ENCODE measurements around the gene GSC2.

GSC2 gene

GRCh38 chr22:19143967-19144400 lies 6.1 kb downstream of the GSC2 start:
- Histone ChIP-seq H3K9me3 (ENCODE audit: control insufficient read depth in 5 of 5, low read length in 5 of 5) (no peaks in the 10 kb centered on the region), H3K9ac (ENCODE audit: low read length in 5 of 5) (peak overlapping the region; percentile 73 to 95 (median 84))

GRCh38 chr22:19143212-19143611 lies 6.9 kb downstream of the GSC2 start:
- Histone ChIP-seq H3K4me3 (ENCODE audit: low read depth in 1 of 5, low read length in 5 of 5) (peak overlapping the region in 1 of 5 donors; percentile 83), H3K4me1 (ENCODE audit: control insufficient read depth in 5 of 5, insufficient read depth in 5 of 5, low read length in 5 of 5) (peaks cover 5 to 13% (median 12%) of the 10 kb centered on the region in 5 donors), H3K36me3 (ENCODE audit: control insufficient read depth in 5 of 5, insufficient read depth in 5 of 5, low read length in 5 of 5) (peaks cover 0 to 44% (median 43%) of the 10 kb centered on the region in 5 donors)

More at GRCh38 chr22:19143967-19144400, 6.1 kb downstream of the GSC2 start:
- Histone ChIP-seq H3K27me3 (ENCODE audit: control insufficient read depth in 5 of 5, insufficient read depth in 4 of 5, low read length in 5 of 5) (peaks cover 10 to 19% (median 18%) of the 10 kb centered on the region in 5 donors), H3K4me1 (ENCODE audit: control insufficient read depth in 5 of 5, insufficient read depth in 5 of 5, low read length in 5 of 5) (peaks cover 5 to 15% (median 13%) of the 10 kb centered on the region in 5 donors), H3K4me3 (ENCODE audit: low read depth in 1 of 5, low read length in 5 of 5) (peak overlapping the region; percentile 83 to 96 (median 85)), H3K36me3 (ENCODE audit: control insufficient read depth in 5 of 5, insufficient read depth in 5 of 5, low read length in 5 of 5) (peaks cover 0 to 36% (median 35%) of the 10 kb centered on the region in 5 donors), H3K27ac (ENCODE audit: low read depth, low read length) (peak overlapping the region; percentile 80)

GRCh38 chr22:19142394-19142793 lies 7.7 kb downstream of the GSC2 start:
- peaks cover 5 to 13% (median 12%) of the 10 kb centered on the region in 5 donors for H3K4me1 ChIP-seq (ENCODE audit: control insufficient read depth in 5 of 5, insufficient read depth in 5 of 5, low read length in 5 of 5)
- H3K9me3 ChIP-seq (ENCODE audit: control insufficient read depth in 5 of 5, low read length in 5 of 5): no peaks in the 10 kb centered on the region
- H3K27me3 ChIP-seq (ENCODE audit: control insufficient read depth in 5 of 5, insufficient read depth in 4 of 5, low read length in 5 of 5): peaks cover 0 to 3% (median 2%) of the 10 kb centered on the region in 5 donors
- no peak overlapping the region for H3K4me3 ChIP-seq (ENCODE audit: low read depth in 1 of 5, low read length in 5 of 5)
- H3K36me3 ChIP-seq (ENCODE audit: control insufficient read depth in 5 of 5, insufficient read depth in 5 of 5, low read length in 5 of 5): peaks cover 0 to 52% (median 51%) of the 10 kb centered on the region in 5 donors
- H3K9ac ChIP-seq (ENCODE audit: low read length in 5 of 5): no peak overlapping the region
- no peak overlapping the region for H3K27ac ChIP-seq (ENCODE audit: low read depth, low read length)

More at GRCh38 chr22:19143212-19143611, 6.9 kb downstream of the GSC2 start:
- Histone ChIP-seq H3K27me3 (ENCODE audit: control insufficient read depth in 5 of 5, insufficient read depth in 4 of 5, low read length in 5 of 5) (peaks cover 3 to 11% (median 10%) of the 10 kb centered on the region in 5 donors), H3K27ac (ENCODE audit: low read depth, low read length) (no peak overlapping the region), H3K9me3 (ENCODE audit: control insufficient read depth in 5 of 5, low read length in 5 of 5) (no peaks in the 10 kb centered on the region), H3K9ac (ENCODE audit: low read length in 5 of 5) (peak overlapping the region in 1 of 5 donors; percentile 95)

- no peak overlapping the region for H3K4me3 ChIP-seq (ENCODE audit: low read depth in 1 of 5, low read length in 5 of 5)
- no peaks in the 10 kb centered on the region for H3K27me3 ChIP-seq (ENCODE audit: control insufficient read depth in 5 of 5, insufficient read depth in 4 of 5, low read length in 5 of 5)
- H3K27ac ChIP-seq (ENCODE audit: low read depth, low read length): no peak overlapping the region
- H3K9ac ChIP-seq (ENCODE audit: low read length in 5 of 5): no peak overlapping the region
- peaks cover 0 to 73% (median 69%) of the 10 kb centered on the region in 5 donors for H3K36me3 ChIP-seq (ENCODE audit: control insufficient read depth in 5 of 5, insufficient read depth in 5 of 5, low read length in 5 of 5)
- peaks cover 5 to 13% (median 12%) of the 10 kb centered on the region in 5 donors for H3K4me1 ChIP-seq (ENCODE audit: control insufficient read depth in 5 of 5, insufficient read depth in 5 of 5, low read length in 5 of 5)
- no peaks in the 10 kb centered on the region for H3K9me3 ChIP-seq (ENCODE audit: control insufficient read depth in 5 of 5, low read length in 5 of 5)
Observed at GRCh38 chr22:19139974-19140373, 10.1 kb downstream of the GSC2 start.

GRCh38 chr22:19139001-19139356 lies 11.1 kb downstream of the GSC2 start:
- no peaks in the 10 kb centered on the region for H3K9me3 ChIP-seq (ENCODE audit: control insufficient read depth in 5 of 5, low read length in 5 of 5)

GRCh38 chr22:19138217-19139000 lies 11.7 kb downstream of the GSC2 start:
- Histone ChIP-seq H3K4me3 (ENCODE audit: low read depth in 1 of 5, low read length in 5 of 5) (no peak overlapping the region), H3K27me3 (ENCODE audit: control insufficient read depth in 5 of 5, insufficient read depth in 4 of 5, low read length in 5 of 5) (no peaks in the 10 kb centered on the region), H3K9ac (ENCODE audit: low read length in 5 of 5) (peak overlapping the region in 1 of 5 donors; percentile 2), H3K9me3 (ENCODE audit: control insufficient read depth in 5 of 5, low read length in 5 of 5) (no peaks in the 10 kb centered on the region), H3K27ac (ENCODE audit: low read depth, low read length) (no peak overlapping the region), H3K36me3 (ENCODE audit: control insufficient read depth in 5 of 5, insufficient read depth in 5 of 5, low read length in 5 of 5) (peaks cover 0 to 89% (median 85%) of the 10 kb centered on the region in 5 donors), H3K4me1 (ENCODE audit: control insufficient read depth in 5 of 5, insufficient read depth in 5 of 5, low read length in 5 of 5) (peaks cover 0 to 3% (median 2%) of the 10 kb centered on the region in 5 donors)

More at GRCh38 chr22:19139001-19139356, 11.1 kb downstream of the GSC2 start:
- peaks cover 0 to 83% (median 79%) of the 10 kb centered on the region in 5 donors for H3K36me3 ChIP-seq (ENCODE audit: control insufficient read depth in 5 of 5, insufficient read depth in 5 of 5, low read length in 5 of 5)
- H3K27ac ChIP-seq (ENCODE audit: low read depth, low read length): no peak overlapping the region
- H3K27me3 ChIP-seq (ENCODE audit: control insufficient read depth in 5 of 5, insufficient read depth in 4 of 5, low read length in 5 of 5): no peaks in the 10 kb centered on the region
- H3K4me3 ChIP-seq (ENCODE audit: low read depth in 1 of 5, low read length in 5 of 5): no peak overlapping the region
- no peak overlapping the region for H3K9ac ChIP-seq (ENCODE audit: low read length in 5 of 5)
- H3K4me1 ChIP-seq (ENCODE audit: control insufficient read depth in 5 of 5, insufficient read depth in 5 of 5, low read length in 5 of 5): peaks cover 2 to 9% (median 8%) of the 10 kb centered on the region in 5 donors

GRCh38 chr22:19137384-19138216 lies 12.5 kb downstream of the GSC2 start:
- H3K9me3 ChIP-seq (ENCODE audit: control insufficient read depth in 5 of 5, low read length in 5 of 5): no peaks in the 10 kb centered on the region
- no peaks in the 10 kb centered on the region for H3K4me1 ChIP-seq (ENCODE audit: control insufficient read depth in 5 of 5, insufficient read depth in 5 of 5, low read length in 5 of 5)
- H3K27me3 ChIP-seq (ENCODE audit: control insufficient read depth in 5 of 5, insufficient read depth in 4 of 5, low read length in 5 of 5): no peaks in the 10 kb centered on the region
- H3K9ac ChIP-seq (ENCODE audit: low read length in 5 of 5): peak overlapping the region in 1 of 5 donors; percentile 25
- peaks cover 0 to 95% (median 93%) of the 10 kb centered on the region in 5 donors for H3K36me3 ChIP-seq (ENCODE audit: control insufficient read depth in 5 of 5, insufficient read depth in 5 of 5, low read length in 5 of 5)
- H3K27ac ChIP-seq (ENCODE audit: low read depth, low read length): no peak overlapping the region
- no peak overlapping the region for H3K4me3 ChIP-seq (ENCODE audit: low read depth in 1 of 5, low read length in 5 of 5)

- Histone ChIP-seq H3K9ac (ENCODE audit: low read length in 5 of 5) (no peak overlapping the region), H3K4me1 (ENCODE audit: control insufficient read depth in 5 of 5, insufficient read depth in 5 of 5, low read length in 5 of 5) (no peaks in the 10 kb centered on the region), H3K27me3 (ENCODE audit: control insufficient read depth in 5 of 5, insufficient read depth in 4 of 5, low read length in 5 of 5) (no peaks in the 10 kb centered on the region), H3K9me3 (ENCODE audit: control insufficient read depth in 5 of 5, low read length in 5 of 5) (peaks cover 0 to 2% (median 0%) of the 10 kb centered on the region in 5 donors), H3K27ac (ENCODE audit: low read depth, low read length) (no peak overlapping the region), H3K4me3 (ENCODE audit: low read depth in 1 of 5, low read length in 5 of 5) (no peak overlapping the region), H3K36me3 (ENCODE audit: control insufficient read depth in 5 of 5, insufficient read depth in 5 of 5, low read length in 5 of 5) (peaks cover 0 to 95% (median 92%) of the 10 kb centered on the region in 5 donors)
Observed at GRCh38 chr22:19136915-19137314, 13.2 kb downstream of the GSC2 start.

- peaks cover 0 to 86% (median 74%) of the 10 kb centered on the region in 5 donors for H3K36me3 ChIP-seq (ENCODE audit: control insufficient read depth in 5 of 5, insufficient read depth in 5 of 5, low read length in 5 of 5)
Observed at GRCh38 chr22:19134874-19135273, 15.2 kb downstream of the GSC2 start.

More at GRCh38 chr22:19134874-19135273, 15.2 kb downstream of the GSC2 start:
- Histone ChIP-seq H3K27me3 (ENCODE audit: control insufficient read depth in 5 of 5, insufficient read depth in 4 of 5, low read length in 5 of 5) (no peaks in the 10 kb centered on the region), H3K4me1 (ENCODE audit: control insufficient read depth in 5 of 5, insufficient read depth in 5 of 5, low read length in 5 of 5) (no peaks in the 10 kb centered on the region), H3K4me3 (ENCODE audit: low read depth in 1 of 5, low read length in 5 of 5) (no peak overlapping the region), H3K27ac (ENCODE audit: low read depth, low read length) (no peak overlapping the region), H3K9ac (ENCODE audit: low read length in 5 of 5) (no peak overlapping the region), H3K9me3 (ENCODE audit: control insufficient read depth in 5 of 5, low read length in 5 of 5) (peaks cover 0 to 7% (median 0%) of the 10 kb centered on the region in 5 donors)
